T-helper 17 cell (primary cell): ENCODE data around the gene TOB1. TPM values are rescaled to one million over a fixed set of nuclear protein-coding genes. Genes with fewer than 3 reads are reported as not detected.

Experiments
- ATAC-seq: fragments of 150-1000 bp; cut with Tn5 transposase; 2 replicates; pipeline ENCODE4 v1.10.0; 2021; ENCODE audit warnings: mild to moderate bottlenecking, moderate library complexity
- DNase-seq, 3 donors: peaks; one replicate each; pipeline versions ENCODE4 v3.0.0 to v3.0.0-alpha.2; 2020 to 2021
- H3K9me3 ChIP-seq: one replicate; pipeline ENCODE4 v1.7.0; 2013; ENCODE audit warnings: low read length, mild to moderate bottlenecking; ENCODE audit not compliant: control insufficient read depth, poor library complexity, severe bottlenecking
- H3K27ac Mint-ChIP-seq: one replicate; pipeline ENCODE4 v1.8.0; 2022; ENCODE audit warnings: mild to moderate bottlenecking, moderate library complexity, mixed read lengths
- H3K27me3 Mint-ChIP-seq: one replicate; pipeline ENCODE4 v1.8.0; 2022; ENCODE audit warnings: mixed read lengths
- H3K36me3 Mint-ChIP-seq: one replicate; pipeline ENCODE4 v1.8.0; 2022; ENCODE audit warnings: low read depth, mixed read lengths
- H3K4me1 Mint-ChIP-seq: one replicate; pipeline ENCODE4 v1.8.0; 2022; ENCODE audit warnings: mild to moderate bottlenecking, mixed read lengths
- H3K4me3 Mint-ChIP-seq: one replicate; pipeline ENCODE4 v1.8.0; 2022; ENCODE audit warnings: mild to moderate bottlenecking, moderate library complexity, mixed read lengths
- total RNA-seq, 4 donors: library from RNA in 2 of 4; stranded (reverse) in 2 of 4; gene quantifications; one replicate each; pipeline ENCODE4 v1.2.3 and lab custom pipeline; 2022 to 2026

The TOB1 gene
- total RNA-seq, 2 donors from 2014 or later, result 226 to 358 TPM

GRCh38 chr17:50834429-50835300, 31.5 kb downstream of the TOB1 start:
- Mint-ChIP-seq H3K4me1 (no peaks in the 10 kb centered on the region), H3K4me3 (no peak overlapping the region), H3K27me3 (peaks cover 50% of the 10 kb centered on the region), H3K27ac (no peak overlapping the region), H3K36me3 (peaks cover 2% of the 10 kb centered on the region)
- no peaks in the 10 kb centered on the region for H3K9me3 ChIP-seq
- no peak for ATAC-seq
- no peak for DNase-seq

DNA sequence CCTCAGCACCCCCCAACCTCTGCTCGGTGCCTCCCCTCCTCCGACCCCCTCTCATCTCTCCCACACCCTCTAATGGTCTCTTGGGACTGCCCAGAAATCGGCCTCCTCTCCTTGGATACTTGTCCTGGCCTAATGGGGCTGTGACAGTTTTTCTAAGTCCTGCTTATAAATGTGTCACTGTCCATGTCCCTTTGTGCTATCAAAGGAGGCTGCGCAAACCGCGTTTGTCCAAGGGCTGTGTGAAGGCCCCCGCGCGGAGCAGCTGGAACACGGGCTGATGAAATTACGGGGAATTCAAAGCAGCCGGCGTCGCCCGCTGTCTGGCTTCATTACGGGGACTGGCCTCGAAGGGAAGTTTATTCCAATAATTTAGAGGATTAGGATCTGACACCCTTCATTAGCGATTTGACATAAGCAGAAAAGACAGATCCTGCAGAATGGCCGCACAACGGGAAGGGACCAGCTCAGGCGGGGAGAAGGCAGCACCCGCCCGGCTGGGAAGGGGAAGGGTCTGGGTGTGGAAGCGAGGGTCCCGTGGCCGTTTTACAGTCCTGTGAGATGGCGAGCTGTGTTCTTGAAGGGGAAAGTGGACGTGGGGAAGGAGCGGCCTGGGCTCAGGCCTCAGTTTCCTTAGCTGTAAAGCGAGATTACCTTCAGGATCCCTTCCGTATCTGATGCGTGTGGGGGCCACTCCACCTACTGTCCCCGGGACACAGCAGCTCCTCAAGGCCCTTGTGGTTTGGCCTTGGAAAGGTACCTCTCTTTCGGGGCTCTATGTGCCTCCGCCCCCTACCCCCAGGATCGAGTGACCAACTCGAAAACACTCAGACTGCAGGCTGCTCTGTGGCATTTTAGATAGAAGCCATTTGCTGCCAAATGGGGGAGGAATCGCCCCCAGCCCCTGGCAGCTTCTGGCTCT, 32.4 kb downstream of the TOB1 start:
- H3K9me3 ChIP-seq, result no peaks in the 10 kb centered on the region
- Mint-ChIP-seq H3K36me3 (peaks cover 2% of the 10 kb centered on the region), H3K4me3 (no peak overlapping the region), H3K27ac (no peak overlapping the region), H3K27me3 (peaks cover 57% of the 10 kb centered on the region), H3K4me1 (peaks cover 2% of the 10 kb centered on the region)
- no peak for DNase-seq
- no peak for ATAC-seq

DNA sequence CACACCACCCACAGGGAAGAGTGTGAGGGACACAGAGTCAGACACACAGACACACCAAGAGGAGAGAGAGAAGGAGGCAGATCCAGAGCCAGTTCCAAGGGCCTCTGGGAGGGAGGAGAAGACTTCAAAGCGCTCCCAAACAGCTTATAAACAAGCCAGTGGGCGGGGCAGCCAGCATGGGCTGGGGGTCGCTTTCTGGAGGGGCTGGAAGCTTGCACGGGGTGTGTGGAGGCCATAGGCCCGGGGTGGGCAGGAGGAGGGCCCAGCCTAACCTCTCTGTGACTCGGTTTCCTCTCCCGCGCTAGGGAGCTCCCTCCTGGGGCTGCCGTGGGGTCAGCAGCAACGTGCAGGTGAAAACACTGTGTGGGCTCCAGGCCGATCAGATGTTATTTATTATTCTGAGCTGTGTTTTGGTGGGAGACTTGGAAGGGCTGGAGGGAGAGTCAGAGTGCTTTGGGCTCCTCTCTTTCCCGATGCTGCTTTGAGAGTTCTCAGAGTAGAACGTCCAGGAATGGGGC, 33.2 kb downstream of the TOB1 start:
- DNase-seq (no peak), ATAC-seq (no peak)
- H3K9me3 ChIP-seq, result no peaks in the 10 kb centered on the region
- H3K27ac Mint-ChIP-seq, result no peak overlapping the region
- peaks cover 2% of the 10 kb centered on the region for H3K4me1 Mint-ChIP-seq
- H3K4me3 Mint-ChIP-seq, result no peak overlapping the region
- peaks cover 59% of the 10 kb centered on the region for H3K27me3 Mint-ChIP-seq
- peaks cover 2% of the 10 kb centered on the region for H3K36me3 Mint-ChIP-seq

- Mint-ChIP-seq H3K36me3 (peaks cover 2% of the 10 kb centered on the region), H3K4me1 (peaks cover 2% of the 10 kb centered on the region), H3K4me3 (no peak overlapping the region), H3K27me3 (peaks cover 64% of the 10 kb centered on the region), H3K27ac (no peak overlapping the region)
- no peaks in the 10 kb centered on the region for H3K9me3 ChIP-seq
- ATAC-seq, result no peak
- DNase-seq, result no peak
Measured at GRCh38 chr17:50832267-50832863, 33.8 kb downstream of the TOB1 start.

- Mint-ChIP-seq H3K36me3 (peaks cover 2% of the 10 kb centered on the region), H3K4me1 (peaks cover 2% of the 10 kb centered on the region), H3K27ac (no peak overlapping the region), H3K27me3 (peaks cover 64% of the 10 kb centered on the region), H3K4me3 (no peak overlapping the region)
- H3K9me3 ChIP-seq, result no peaks in the 10 kb centered on the region
- ATAC-seq, result no peak
- no peak for DNase-seq
Measured at GRCh38 chr17:50831471-50831928, 34.7 kb downstream of the TOB1 start.

GRCh38 chr17:50830994-50831393, 35.2 kb downstream of the TOB1 start:
- H3K4me3 Mint-ChIP-seq, result no peak overlapping the region

GRCh38 chr17:50830352-50830751, 35.8 kb downstream of the TOB1 start:
- Mint-ChIP-seq H3K4me3 (no peak overlapping the region), H3K27ac (no peak overlapping the region), H3K4me1 (peaks cover 2% of the 10 kb centered on the region), H3K36me3 (peaks cover 2% of the 10 kb centered on the region), H3K27me3 (peaks cover 56% of the 10 kb centered on the region)
- no peak for DNase-seq
- no peak for ATAC-seq
- H3K9me3 ChIP-seq, result no peaks in the 10 kb centered on the region

More at GRCh38 chr17:50830994-50831393, 35.2 kb downstream of the TOB1 start:
- Mint-ChIP-seq H3K4me1 (peaks cover 2% of the 10 kb centered on the region), H3K36me3 (peaks cover 2% of the 10 kb centered on the region), H3K27ac (no peak overlapping the region), H3K27me3 (peaks cover 62% of the 10 kb centered on the region)
- ATAC-seq (no peak), DNase-seq (no peak)
- no peaks in the 10 kb centered on the region for H3K9me3 ChIP-seq

DNA sequence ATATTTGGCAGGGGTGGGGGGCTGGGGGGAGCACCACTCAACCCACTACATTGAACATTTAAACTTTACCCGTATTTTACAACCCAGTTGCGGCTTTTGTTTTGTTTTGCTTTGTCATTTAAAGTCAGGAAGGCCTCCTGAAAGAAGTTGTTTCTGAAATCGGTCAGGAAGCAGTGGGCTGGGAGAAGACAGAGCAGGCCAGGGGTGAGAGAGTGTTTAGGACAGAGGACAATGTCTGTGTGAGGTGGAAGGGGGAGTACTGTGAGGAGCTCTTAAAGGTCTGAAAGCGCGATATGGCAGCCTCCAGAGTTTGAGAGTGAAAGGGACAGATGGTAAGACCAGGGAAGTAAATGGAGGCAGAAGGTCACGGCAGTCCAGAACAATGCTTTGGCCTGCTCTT, 36.8 kb downstream of the TOB1 start:
- Mint-ChIP-seq H3K4me3 (no peak overlapping the region), H3K4me1 (peaks cover 2% of the 10 kb centered on the region), H3K36me3 (peaks cover 2% of the 10 kb centered on the region), H3K27ac (no peak overlapping the region), H3K27me3 (peaks cover 47% of the 10 kb centered on the region)
- H3K9me3 ChIP-seq, result no peaks in the 10 kb centered on the region
- no peak for ATAC-seq
- DNase-seq, result no peak

- ATAC-seq (no peak), DNase-seq (no peak)
- H3K27ac Mint-ChIP-seq, result no peak overlapping the region
- H3K27me3 Mint-ChIP-seq, result peaks cover 40% of the 10 kb centered on the region
- H3K9me3 ChIP-seq, result no peaks in the 10 kb centered on the region
- H3K36me3 Mint-ChIP-seq, result peaks cover 2% of the 10 kb centered on the region
- no peak overlapping the region for H3K4me3 Mint-ChIP-seq
- H3K4me1 Mint-ChIP-seq, result peaks cover 2% of the 10 kb centered on the region
Measured at GRCh38 chr17:50828508-50829170, 37.5 kb downstream of the TOB1 start.

DNA sequence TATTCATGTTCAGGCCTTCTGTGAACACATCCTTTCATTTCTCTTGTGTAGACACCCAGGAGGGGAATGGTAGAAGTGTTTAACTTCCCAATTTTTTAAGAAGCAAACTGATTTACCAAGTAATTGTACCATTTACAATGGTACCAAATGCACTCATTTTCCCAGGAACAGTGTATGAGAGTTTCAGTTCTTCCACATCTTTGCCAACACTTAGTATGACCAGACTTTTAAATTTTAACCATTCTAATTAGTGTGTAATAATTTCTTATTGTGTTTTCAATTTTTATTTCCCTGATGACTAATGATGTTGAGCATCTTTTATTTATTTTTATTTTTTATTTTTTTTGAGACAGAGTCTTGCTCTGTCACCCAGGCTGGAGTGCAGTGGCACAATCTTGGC, 41.0 kb downstream of the TOB1 start:
- ATAC-seq, result no peak
- H3K9me3 ChIP-seq, result no peaks in the 10 kb centered on the region
- peaks cover 2% of the 10 kb centered on the region for H3K4me1 Mint-ChIP-seq
- H3K27me3 Mint-ChIP-seq, result peaks cover 26% of the 10 kb centered on the region
- no peaks in the 10 kb centered on the region for H3K36me3 Mint-ChIP-seq
- DNase-seq, result no peak
- H3K27ac Mint-ChIP-seq, result no peak overlapping the region
- H3K4me3 Mint-ChIP-seq, result no peak overlapping the region

GRCh38 chr17:50824429-50824828, 41.7 kb downstream of the TOB1 start:
- Mint-ChIP-seq H3K4me1 (peaks cover 2% of the 10 kb centered on the region), H3K27ac (no peak overlapping the region), H3K27me3 (peaks cover 22% of the 10 kb centered on the region), H3K4me3 (no peak overlapping the region), H3K36me3 (no peaks in the 10 kb centered on the region)
- H3K9me3 ChIP-seq, result no peaks in the 10 kb centered on the region
- DNase-seq, result no peak
- ATAC-seq, result no peak

- Mint-ChIP-seq H3K27me3 (peaks cover 18% of the 10 kb centered on the region), H3K4me3 (no peak overlapping the region), H3K36me3 (peaks cover 6% of the 10 kb centered on the region), H3K4me1 (peaks cover 7% of the 10 kb centered on the region), H3K27ac (no peak overlapping the region)
- DNase-seq (no peak), ATAC-seq (no peak)
- H3K9me3 ChIP-seq, result no peaks in the 10 kb centered on the region
Measured at GRCh38 chr17:50822550-50822949, 43.6 kb downstream of the TOB1 start.
